HG03354 (cell line): ENCODE measurements around the gene DERL2.

Experiments used
- ATAC-seq: cut with Tn5 transposase; IDR thresholded peaks from one replicate; pipeline ENCODE4 v1.9.1; 2021; ENCODE audit warnings: mild to moderate bottlenecking; ENCODE audit not compliant: unreplicated experiment, poor library complexity, severe bottlenecking

Gene DERL2

DNA sequence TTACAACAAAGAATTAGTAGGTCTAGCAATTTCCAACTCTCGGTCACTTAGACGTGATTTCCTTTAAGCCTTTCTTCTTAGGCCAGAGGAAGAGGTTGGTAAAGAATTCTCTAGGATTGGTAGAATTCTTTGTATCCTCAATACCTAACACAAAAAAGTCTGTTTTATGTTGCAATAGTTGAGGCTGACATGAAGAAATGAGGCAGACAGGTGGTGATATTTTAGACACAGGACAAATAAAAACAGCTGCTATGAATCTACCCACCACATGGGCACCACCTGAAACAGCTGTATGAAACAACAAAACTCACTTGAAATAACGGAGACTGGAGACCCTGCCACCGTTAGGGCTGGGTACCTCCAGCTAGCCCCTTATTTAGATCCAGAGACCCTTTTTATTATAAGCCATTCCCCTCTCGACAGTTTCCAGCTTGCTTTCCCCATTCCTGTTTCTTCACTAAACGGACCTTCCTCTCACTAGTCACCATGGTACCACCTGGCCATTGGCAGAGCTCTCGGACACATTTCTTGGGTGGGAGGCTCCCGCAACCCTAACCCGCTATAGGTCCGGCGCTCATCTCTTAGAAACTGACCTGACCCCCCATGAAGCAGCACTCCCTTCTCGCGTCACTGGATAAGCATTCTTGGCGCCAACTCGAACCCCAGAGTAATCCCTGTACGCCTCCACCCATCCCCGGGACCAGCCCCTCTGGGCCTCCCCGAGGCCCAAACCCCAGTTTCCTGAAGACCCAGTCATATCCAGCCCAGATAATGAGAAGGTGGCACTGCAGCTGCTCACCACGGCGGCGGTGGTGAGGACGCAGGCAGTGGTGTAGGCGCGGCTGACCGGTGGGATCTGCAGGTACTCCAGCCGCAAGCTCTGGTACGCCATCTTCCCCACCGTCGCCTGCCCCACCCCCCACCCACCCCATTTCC lies at the start of gene DERL2:
DERL2 (minus strand) TSS at position 909 of the 936 bp plus-strand sequence; CDS start at position 892, 17 bp downstream.
- ATAC-seq, result peak; percentile 30

DNA sequence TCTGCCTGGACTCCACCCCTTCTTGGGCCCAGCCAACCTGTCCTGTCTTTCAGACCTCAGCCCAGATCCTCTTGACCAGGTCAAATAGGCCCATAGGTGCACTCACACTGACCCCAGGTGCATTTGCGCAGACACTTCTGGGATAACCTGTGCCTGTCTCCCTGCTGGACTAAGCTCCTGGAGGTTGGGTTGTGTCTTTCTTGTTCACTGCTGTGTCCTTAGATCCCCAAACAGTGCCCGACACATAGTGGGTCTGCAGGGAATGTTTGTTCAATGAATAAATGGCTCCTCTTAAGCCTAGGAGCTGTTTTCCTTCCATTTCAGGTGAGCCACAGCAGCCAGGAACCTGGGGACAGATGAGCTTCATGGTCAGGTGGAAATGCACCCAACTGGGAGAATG lies 49.5 kb upstream of the DERL2 start:
- no peak for ATAC-seq

DNA sequence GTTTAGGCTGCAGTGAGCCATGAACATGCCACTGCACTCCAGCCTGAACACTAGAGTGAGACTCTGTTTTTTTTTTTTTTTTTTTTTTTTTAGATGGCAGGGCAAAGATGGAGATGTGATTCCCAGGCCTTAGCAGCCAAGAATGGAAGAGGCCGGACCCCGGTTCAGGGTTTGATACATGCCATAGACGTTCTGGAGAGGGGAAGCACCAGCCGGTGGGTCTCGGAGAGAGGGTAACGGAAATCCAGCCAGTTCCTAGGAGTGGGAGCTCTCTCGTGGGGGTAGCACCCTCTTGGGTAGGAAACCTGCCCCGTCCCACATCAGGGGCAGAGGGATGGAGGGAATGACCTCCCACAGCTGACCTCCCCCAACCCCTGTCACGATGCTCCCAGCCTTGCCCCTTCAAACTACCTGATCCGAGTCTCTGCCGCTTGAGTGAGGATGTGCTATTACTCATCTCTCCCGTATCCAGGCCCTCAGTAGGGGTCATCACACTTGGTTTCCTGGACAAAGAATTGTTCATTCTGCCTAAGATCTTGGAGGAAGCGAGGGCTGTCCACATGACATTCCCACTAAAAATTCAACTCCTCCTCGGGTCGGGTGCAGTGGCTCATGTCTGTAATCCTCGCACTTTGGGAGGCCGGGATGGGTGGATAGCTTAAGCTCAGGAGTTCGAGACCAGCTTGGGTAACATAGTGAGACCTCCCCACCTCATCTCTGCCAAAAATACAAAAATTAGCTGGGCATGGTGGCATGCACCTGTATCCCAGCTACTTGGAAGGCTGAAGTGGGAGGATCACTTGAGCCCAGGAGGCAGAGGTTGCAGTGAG lies 47.7 kb upstream of the DERL2 start:
- no peak for ATAC-seq

DNA sequence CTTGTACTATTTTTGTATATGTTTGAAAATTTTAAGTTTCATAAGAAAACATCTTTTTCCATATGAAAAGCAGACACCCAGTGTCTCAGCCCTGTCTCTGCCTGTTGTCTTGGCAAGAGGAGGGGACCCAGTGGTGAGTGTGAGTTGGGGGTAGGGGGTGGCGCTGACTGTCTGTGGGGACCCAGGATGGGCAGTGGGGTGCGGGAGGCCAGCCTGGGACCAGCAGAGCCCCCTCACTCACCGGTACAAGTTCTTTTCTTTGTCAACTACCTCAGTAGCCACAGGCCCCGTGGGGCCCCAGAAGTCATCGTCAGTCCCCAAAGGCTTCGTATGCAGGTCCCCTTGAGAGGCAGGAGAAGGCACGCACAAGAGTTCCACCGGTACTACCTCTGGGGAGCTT lies 46.6 kb upstream of the DERL2 start:
- ATAC-seq, result no peak

DNA sequence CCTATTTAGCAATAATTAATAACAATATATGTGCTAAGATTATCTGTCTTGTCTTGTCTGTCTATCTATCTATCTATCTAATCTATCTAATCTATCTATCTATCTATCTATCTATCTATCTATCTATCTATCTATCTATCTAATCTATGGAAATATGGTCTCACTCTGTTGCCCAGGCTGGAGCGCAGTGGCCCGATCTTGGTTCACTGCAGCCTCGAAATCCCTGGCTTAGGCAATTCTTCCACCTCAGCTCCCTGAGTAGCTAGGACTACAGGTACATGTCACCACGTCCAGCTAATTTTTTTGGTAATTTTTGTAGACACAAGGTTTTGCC lies 45.1 kb upstream of the DERL2 start:
- no peak for ATAC-seq

DNA sequence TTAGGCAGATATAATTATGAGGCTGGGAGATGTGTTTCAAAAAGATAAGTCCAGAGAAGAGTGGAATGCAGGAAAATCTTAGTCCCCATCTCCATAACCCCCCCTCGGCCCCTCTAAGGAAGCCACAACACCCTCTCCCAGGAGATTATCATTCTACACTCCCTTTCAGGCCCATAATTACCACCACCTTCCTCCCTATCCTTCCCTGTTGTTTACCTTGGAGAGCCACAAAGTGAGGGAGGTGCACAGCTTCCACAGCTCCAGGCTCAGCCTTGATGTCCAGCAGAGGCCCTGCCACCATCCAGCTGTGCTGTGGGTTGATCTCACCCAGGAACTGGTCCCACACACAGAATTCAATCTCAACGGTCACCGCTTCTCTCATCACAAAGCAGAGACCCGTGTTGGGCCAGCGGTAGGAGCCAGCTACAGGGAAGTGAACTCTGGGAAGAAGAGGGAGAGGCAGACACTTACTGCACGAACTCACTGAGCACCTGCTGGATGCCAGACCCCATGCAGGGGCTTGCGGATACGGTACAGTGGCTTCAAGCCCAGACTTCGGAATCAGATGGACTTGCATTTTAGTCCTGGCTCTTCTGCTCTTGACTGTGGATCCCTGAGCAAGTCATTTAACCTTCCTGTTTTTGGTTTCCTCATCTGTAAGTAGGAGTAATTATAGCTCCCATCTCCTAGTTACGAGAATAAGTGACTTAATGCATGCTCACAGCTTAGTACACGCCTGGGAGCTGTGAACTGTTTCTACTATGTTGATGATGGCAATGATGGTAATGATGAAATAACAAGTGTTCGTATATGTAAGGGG lies 44.5 kb upstream of the DERL2 start:
- no peak for ATAC-seq

DNA sequence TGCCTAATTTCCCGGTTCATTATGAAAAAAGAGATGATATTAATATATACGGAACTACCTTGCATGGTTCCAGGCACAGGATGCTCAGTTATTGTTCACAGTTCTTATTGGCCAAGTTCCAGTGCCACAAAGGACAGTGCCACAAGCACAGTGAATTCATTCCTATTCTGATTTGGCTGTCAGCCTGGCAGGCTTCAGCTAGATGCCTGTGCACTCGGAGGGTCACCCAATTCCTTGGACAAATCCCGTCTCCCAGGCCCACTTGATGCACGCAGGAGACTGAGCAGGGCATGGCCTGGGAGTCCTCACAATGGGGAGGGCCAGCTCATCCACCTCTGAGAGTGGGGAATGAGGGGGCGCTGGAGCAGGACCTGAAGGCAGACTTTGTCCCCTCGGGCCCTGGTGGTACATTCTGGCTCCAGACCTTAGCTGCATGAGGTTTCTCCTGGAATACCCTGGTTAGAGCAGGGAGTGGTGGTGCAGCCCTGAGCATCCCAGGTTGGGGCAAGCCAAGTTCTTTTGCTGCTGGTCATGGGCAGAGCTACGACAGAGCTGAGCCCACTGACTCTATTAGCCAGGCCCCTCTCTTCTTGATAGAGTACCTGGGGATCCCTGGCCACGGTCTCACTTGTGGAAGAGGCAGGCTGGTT lies 41.7 kb upstream of the DERL2 start:
- no peak for ATAC-seq

DNA sequence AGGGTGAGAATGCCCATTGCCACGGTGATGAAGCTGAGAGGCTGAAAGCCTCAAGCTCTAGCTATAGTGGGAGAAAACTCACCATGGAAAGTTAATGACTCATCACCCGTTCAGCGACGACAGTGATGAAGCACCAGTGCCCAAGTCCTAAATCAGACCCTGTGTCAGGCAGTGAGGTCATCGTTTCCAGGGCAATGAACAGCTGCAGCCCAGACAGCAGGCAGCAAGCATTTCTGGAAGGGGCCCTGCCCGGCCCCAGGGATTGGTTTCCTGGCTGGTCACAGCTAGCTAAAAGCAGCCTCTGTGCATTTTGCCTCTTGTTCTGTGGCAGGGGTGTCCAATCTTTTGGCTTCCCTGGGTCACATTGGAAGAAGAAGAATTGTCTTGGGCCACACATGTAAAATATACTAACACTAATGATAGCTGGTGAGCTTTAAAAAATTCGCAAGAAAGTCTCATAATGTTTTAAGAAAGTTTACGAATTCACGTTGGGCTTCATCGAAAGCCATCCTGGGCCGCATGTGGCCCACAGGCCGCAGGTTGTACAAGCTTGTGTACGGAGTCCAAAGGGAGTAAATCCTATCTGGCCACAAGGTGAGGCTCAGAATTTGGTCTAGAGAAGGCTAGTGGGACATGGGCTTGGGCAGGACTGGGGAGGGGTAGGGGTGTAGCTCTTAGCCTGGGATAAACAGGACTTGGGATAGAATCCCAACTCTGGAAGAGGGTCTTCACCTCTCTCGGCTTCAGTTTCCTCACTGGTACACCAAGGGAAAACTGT lies 41.0 kb upstream of the DERL2 start:
- peak; percentile 48 for ATAC-seq

DNA sequence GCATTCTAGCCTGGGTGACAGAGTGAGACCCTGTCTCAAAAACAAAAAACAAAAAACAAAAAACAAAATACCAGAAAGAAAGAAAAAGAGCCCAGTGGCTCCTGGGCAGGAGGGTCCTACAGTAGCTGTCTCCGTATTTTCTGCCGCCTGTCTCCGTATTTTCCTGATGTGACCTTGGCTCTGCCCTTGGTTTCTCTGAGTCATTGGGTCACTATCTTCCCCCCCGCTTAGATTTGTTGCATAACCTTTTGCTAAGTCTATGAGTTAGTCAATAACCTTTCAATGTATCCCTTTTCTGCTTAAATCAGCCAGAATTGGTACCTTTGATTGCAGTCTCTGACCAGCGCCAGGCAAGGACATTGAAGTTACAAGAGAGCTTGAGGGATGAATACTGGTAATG lies 37.3 kb upstream of the DERL2 start:
- ATAC-seq, result no peak

DNA sequence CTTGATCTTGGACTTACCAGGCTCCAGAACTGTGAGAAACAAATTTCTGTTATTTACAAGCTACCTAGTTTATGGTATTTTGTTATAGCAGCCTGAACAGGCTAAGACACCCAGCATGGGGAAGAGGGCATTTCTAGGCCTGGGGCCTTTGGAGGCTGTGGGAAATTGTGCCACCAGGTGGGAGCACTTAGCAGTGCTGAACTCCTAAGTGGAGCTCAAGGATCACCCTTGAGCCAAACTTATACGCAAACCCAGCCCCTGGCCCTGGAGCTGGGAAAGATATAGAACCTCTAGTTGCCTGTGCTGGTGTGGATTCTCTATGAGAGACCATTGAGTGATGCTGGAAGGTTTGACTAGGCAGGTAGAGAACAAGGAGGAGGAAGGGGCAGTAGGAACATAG lies 36.5 kb upstream of the DERL2 start:
- no peak for ATAC-seq

DNA sequence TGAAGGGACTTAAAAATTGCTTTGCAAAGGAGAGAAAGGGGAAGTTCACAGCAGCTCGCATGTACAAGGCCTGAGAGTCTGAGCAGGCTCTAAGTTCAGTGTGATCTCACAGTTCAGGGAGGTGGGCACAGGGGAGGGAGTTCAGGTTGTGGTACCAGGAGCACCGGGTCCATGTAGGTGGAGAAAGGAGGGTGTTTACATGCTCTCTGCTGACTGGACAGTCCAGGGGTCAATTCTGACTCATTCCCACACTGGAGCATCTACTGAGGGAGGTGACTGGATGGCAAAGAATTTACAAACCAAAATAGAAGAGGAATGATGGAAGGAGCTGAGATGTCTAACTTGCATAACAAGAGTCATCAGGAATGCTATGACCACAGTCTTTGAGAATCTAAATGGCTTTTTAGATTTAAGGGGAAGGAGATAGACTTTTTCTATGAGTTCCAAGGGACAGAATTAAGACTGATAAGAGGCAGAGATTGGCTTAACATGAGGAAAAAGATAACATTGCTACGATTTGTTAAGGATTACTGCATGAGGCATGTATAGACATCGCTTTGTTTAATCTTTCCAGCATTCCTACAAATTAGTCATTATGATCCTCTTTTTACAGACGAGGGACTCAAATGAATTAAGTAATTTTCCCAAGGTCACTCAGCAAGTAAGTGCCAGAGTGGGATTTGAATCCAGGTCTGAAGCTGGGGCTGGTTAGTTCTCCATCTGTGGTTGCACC lies 30.2 kb upstream of the DERL2 start:
- no peak for ATAC-seq

DNA sequence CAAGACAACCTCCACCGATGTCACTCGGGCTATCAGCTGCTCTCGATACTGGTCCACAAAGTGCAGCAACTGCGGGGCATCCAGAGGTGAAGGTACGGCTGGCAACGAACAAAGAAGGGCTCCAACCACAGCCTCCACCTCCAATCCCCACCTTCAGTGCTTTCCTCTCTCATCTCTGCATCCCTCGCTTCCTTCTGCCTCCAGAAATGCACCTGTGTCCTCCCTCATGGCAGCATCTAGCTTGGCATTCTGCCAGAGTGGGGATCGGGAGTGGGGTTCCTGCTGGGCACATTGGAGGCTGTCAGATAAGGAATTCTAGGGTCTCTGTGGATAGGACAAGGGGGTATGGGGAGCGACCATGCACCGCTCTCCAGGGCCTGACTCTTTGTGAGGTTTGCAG lies 29.0 kb upstream of the DERL2 start:
- no peak for ATAC-seq

DNA sequence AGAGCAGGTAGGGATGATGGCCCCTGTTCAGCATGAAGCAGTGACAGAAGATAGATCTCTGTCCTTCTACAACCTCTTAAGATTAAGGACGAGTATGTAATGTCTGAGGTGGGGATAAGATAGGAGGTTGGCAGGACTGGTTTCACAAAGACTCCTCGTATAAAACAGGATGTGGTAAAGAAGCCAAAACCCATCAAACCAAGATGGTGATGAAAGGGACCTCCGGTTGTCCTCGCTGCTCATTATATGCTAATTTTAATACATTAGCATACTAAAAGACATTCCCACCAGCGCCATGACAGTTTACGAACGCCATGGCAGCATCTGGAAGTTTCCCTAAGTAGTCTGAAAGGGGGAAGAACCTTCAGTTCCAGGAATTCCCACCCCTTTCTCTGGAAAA lies 27.6 kb upstream of the DERL2 start:
- ATAC-seq, result no peak

DNA sequence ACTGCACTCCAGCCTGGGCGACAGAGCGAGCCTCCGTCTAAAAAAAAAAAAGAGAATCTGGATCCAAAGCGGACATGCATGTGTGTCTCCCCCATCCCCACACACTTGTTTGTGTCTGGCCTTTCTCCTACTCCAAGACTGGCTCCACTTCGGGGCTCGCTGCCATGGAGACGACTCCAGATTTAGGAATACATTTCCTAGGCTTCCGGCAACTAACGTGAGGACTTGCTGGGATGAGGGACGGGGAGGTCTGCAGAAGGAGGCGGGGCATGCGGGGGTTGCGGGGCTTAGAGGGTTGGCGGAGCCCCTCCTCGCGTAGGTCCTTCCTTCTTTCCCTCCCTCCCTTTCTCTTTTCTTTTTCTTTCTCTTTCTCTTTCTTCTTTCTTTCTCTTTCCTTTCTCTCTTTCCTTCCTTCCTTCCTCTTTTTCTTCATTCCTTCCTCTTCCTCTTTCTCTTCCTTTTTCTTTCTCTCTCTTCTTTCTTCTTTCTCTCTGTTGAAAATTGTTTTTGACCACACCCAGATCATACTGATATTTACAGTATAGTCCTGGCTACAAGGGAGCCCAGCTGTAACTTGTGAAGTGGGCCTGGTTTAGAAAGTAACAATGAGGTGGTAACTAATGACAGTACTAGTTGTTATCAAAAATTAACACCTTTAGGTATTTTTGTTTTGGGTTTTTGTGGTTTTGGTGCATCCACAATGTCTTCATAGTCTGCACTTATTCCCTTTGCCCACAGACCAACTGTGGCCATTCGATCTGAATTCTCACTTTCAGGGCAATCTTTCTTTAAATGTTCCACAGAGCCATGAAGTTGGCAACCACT lies 25.6 kb upstream of the DERL2 start:
- ATAC-seq, result no peak

DNA sequence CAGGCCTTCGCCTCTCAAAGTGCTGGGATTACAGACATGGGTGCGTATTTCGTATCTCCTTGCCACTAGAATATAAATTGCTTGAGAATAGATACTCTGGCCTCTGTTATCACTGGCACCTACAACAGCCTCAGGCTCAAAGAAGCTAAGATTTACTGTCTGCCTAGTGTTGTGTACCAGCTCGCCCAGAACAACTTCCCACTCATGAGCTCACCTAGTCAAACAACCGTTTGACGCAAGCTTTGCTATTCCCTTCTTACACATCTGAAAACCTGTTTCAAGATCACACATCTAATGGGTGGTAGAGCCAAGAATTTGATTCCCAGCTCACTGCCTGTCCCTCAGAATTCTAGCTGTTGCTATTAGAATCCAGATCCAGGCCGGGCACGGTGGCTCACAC lies 24.8 kb upstream of the DERL2 start:
- no peak for ATAC-seq

DNA sequence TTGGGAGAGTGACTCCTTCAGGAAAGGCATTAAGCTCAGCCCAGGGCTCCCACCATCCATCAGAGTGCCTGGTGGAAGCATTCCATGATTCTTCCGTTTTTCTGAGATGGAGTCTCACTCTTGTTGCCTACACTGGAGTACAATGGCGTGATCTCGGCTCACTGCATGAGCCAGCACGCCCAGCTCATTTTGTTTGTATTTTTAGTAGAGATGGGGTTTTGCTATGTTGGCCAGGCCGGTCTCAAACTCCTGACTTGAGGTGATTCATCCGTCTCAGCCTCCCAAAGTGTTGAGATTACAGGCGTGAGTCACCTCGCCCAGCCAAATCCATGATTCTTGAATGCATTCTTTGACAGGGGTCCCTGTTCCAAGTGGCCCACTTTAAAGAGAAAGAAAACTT lies 23.5 kb upstream of the DERL2 start:
- ATAC-seq, result no peak

DNA sequence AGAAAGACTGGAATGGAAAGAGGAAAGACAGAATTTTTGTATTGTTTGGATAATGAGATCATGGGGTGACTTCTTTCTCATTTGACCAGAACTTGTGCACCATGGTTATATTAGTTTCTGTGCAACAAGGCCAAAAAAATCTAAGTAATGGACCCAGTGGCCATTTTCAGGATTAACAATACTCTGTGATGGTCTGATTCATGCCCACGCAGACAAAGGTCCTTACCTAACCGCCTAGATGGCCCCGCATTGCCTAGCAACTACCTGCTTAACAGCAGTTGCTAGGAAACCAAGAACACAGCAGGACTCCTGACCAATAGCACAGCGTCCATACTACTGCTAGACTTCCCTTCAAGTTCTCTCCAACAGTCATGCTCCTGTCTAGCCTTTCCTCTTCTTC lies 22.8 kb upstream of the DERL2 start:
- no peak for ATAC-seq

DNA sequence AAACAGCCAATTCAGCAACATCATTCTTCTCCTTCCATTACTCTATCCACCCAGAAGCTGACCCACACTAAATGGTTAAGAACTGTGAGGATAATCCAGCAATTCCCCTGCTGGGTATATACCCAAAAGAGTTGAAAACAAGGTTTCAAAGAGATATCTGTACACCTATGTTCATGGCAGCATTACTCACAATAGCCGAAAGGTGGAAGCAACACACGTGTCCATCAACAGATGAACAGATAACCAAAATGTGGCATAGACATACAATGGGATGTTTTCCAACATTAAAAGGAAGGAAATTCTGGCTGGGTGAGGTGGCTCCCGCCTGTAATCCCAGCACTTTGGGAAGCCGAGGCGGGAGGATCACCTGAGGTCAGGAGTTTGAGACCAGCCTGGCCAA lies 20.3 kb upstream of the DERL2 start:
- ATAC-seq, result no peak
